HG02884 (cell line): ENCODE measurements around the gene SLC29A3.

Source experiments
- ATAC-seq: cut with Tn5 transposase; IDR thresholded peaks from one replicate; pipeline ENCODE4 v1.9.1; 2021; ENCODE audit warnings: mild to moderate bottlenecking, moderate library complexity; ENCODE audit not compliant: unreplicated experiment

SLC29A3 gene

GRCh38 chr10:71319800-71320392 lies 837 bp downstream of the SLC29A3 start:
- ATAC-seq: no peak

- ATAC-seq: no peak
These were observed 1.5 kb downstream of the SLC29A3 start for GRCh38 chr10:71320592-71320991.

- no peak for ATAC-seq
These were observed 2.3 kb downstream of the SLC29A3 start for GRCh38 chr10:71321386-71321785.

- ATAC-seq: no peak
These were observed 4.3 kb downstream of the SLC29A3 start for GRCh38 chr10:71323407-71323806.

GRCh38 chr10:71324743-71325142 lies 5.7 kb downstream of the SLC29A3 start:
- no peak for ATAC-seq

GRCh38 chr10:71325267-71325666 lies 6.2 kb downstream of the SLC29A3 start:
- ATAC-seq: no peak

- ATAC-seq: no peak
These were observed 7.4 kb downstream of the SLC29A3 start for GRCh38 chr10:71326464-71326881.

- no peak for ATAC-seq
These were observed 11.8 kb downstream of the SLC29A3 start for GRCh38 chr10:71330789-71331404.

GRCh38 chr10:71331736-71332135 lies 12.7 kb downstream of the SLC29A3 start:
- no peak for ATAC-seq

- ATAC-seq: no peak
These were observed 13.4 kb downstream of the SLC29A3 start for GRCh38 chr10:71332466-71332865.

- ATAC-seq: no peak
These were observed 14.2 kb downstream of the SLC29A3 start for GRCh38 chr10:71333129-71333887.

- no peak for ATAC-seq
These were observed 15.2 kb downstream of the SLC29A3 start for GRCh38 chr10:71334221-71334791.

- no peak for ATAC-seq
These were observed 16.2 kb downstream of the SLC29A3 start for GRCh38 chr10:71335173-71335708.

- no peak for ATAC-seq
These were observed 17.6 kb downstream of the SLC29A3 start for GRCh38 chr10:71336632-71337031.

- no peak for ATAC-seq
These were observed 18.2 kb downstream of the SLC29A3 start for GRCh38 chr10:71337219-71337701.

GRCh38 chr10:71338728-71339495 lies 19.9 kb downstream of the SLC29A3 start:
- no peak for ATAC-seq

- ATAC-seq: no peak
These were observed 20.9 kb downstream of the SLC29A3 start for GRCh38 chr10:71339796-71340589.

GRCh38 chr10:71342573-71343391 lies 23.7 kb downstream of the SLC29A3 start:
- ATAC-seq: no peak

GRCh38 chr10:71343392-71343773 lies 24.3 kb downstream of the SLC29A3 start:
- ATAC-seq: no peak
